Measurements from ENCODE around the gene PDE2A.

- no peak for TF ChIP-seq CTCF (IDR thresholded peaks at IDR 0.05)
- TF ChIP-seq POLR2A (IDR thresholded peaks at IDR 0.05): no peak
These were observed 58.9 kb downstream of the PDE2A start for GRCh38 chr11:72615329-72615728.
